ENCODE results near the gene YKT6. TPM values are rescaled to one million over a fixed set of nuclear protein-coding genes. Genes with fewer than 3 reads are reported as not detected.

YKT6 gene
- total RNA-seq, 1 donor from 2014 or later, result 47.6 TPM

- DNase-seq (ENCODE audit: extremely low spot score in 2 of 2), result no peak
- Histone ChIP-seq H3K4me1 (peaks cover 59% of the 10 kb centered on the region), H3K36me3 (no peaks in the 10 kb centered on the region), H3K4me3 (no peak overlapping the region), H3K9me3 (no peaks in the 10 kb centered on the region), H3K27ac (peak overlapping the region; percentile 73), H3K27me3 (no peaks in the 10 kb centered on the region)
- intact Hi-C loops (cut with DNase I), result no loop called here
- no peak for TF ChIP-seq POLR2A (IDR thresholded peaks at IDR 0.05)
- no peak for TF ChIP-seq POLR2AphosphoS5 (IDR thresholded peaks at IDR 0.05; ENCODE audit: insufficient read depth in 1 of 2, low read depth in 1 of 2)
- TF ChIP-seq CTCF (IDR thresholded peaks at IDR 0.05), result no peak
These were observed 58.2 kb downstream of the YKT6 start for GRCh38 chr7:44258865-44259546.

DNA sequence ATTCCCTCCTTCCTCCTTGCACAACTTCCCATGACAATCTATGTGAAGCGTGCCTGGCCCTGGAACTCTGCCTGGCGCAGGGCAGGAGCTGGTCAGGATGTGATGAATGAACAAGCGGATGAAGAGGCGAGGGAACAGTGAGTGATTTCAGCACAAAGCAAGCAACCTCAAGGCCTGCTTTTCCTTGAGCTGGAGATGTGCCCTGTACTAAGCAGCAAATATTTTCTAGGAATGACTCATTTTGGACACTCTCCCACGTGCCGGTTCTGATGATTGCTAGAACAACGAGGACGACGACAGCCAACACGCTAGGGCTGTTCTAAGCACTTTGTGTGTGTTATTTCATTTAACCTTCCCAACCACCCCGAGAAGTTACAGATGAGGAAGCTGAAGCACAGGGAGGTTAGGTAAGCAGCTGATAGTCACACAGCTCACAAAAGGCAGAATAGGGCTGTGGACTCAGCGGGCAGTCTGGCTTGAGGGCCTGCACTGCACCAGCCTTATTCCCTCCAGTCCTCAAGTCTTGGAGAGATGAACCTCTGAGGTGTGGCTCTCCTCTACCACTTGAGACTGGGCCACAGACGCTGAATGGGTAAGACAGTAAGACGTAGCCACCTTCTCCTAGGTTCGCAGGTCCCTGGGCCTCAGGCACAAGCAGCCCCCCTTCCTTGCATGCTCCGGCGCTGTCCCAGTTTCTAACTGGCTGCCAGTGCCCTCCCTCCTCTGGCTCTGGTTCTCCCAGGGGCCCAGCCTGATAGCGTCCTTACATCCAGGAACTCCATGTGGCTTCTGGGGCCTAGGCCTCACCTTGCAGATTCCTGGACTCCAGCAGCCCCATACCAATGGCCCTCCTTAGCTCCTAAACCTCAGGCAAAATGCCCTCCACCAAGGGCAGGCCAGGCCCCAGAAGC lies 59.0 kb downstream of the YKT6 start:
- H3K9me3 ChIP-seq, result no peaks in the 10 kb centered on the region
- peak in 1 of 2 donors; percentile 31 for TF ChIP-seq POLR2AphosphoS5 (IDR thresholded peaks at IDR 0.05; ENCODE audit: insufficient read depth in 1 of 2, low read depth in 1 of 2)
- TF ChIP-seq CTCF (IDR thresholded peaks at IDR 0.05), result no peak
- H3K27ac ChIP-seq, result peak overlapping the region; percentile 73
- H3K4me3 ChIP-seq, result no peak overlapping the region
- peaks cover 59% of the 10 kb centered on the region for H3K4me1 ChIP-seq
- H3K36me3 ChIP-seq, result no peaks in the 10 kb centered on the region
- intact Hi-C loops (cut with DNase I), result no loop called here
- no peaks in the 10 kb centered on the region for H3K27me3 ChIP-seq
- DNase-seq (ENCODE audit: extremely low spot score in 2 of 2), result peak in 1 of 2 donors; percentile 93

- intact Hi-C loops (cut with DNase I), result no loop called here
These were observed 60.5 kb downstream of the YKT6 start for GRCh38 chr7:44261240-44261639.

GRCh38 chr7:44262031-44262430 lies 61.3 kb downstream of the YKT6 start:
- Histone ChIP-seq H3K4me1 (peaks cover 59% of the 10 kb centered on the region), H3K4me3 (no peak overlapping the region), H3K9me3 (no peaks in the 10 kb centered on the region), H3K27ac (no peak overlapping the region), H3K27me3 (no peaks in the 10 kb centered on the region), H3K36me3 (no peaks in the 10 kb centered on the region)
- DNase-seq (ENCODE audit: extremely low spot score in 2 of 2), result no peak
- intact Hi-C loops (cut with DNase I), result no loop called here
- no peak for TF ChIP-seq POLR2A (IDR thresholded peaks at IDR 0.05)
- TF ChIP-seq POLR2AphosphoS5 (IDR thresholded peaks at IDR 0.05; ENCODE audit: insufficient read depth in 1 of 2, low read depth in 1 of 2), result no peak
- TF ChIP-seq CTCF (IDR thresholded peaks at IDR 0.05), result no peak

More at GRCh38 chr7:44261240-44261639, 60.5 kb downstream of the YKT6 start:
- no peak for DNase-seq (ENCODE audit: extremely low spot score in 2 of 2)
- no peaks in the 10 kb centered on the region for H3K9me3 ChIP-seq
- H3K36me3 ChIP-seq, result no peaks in the 10 kb centered on the region
- H3K4me1 ChIP-seq, result peaks cover 59% of the 10 kb centered on the region
- no peak overlapping the region for H3K4me3 ChIP-seq
- H3K27me3 ChIP-seq, result no peaks in the 10 kb centered on the region
- H3K27ac ChIP-seq, result no peak overlapping the region
- no peak for TF ChIP-seq POLR2A (IDR thresholded peaks at IDR 0.05)
- no peak for TF ChIP-seq CTCF (IDR thresholded peaks at IDR 0.05)
- TF ChIP-seq POLR2AphosphoS5 (IDR thresholded peaks at IDR 0.05; ENCODE audit: insufficient read depth in 1 of 2, low read depth in 1 of 2), result no peak

All from vagina (tissue), 2 donors.